ENCODE results near the gene UQCRHL. TPM values are rescaled to one million over a fixed set of nuclear protein-coding genes. Genes with fewer than 3 reads are reported as not detected.

UQCRHL gene
- total RNA-seq, 4 donors from 2014 or later = 0.63 to 1.9 (median 0.95) TPM

DNA sequence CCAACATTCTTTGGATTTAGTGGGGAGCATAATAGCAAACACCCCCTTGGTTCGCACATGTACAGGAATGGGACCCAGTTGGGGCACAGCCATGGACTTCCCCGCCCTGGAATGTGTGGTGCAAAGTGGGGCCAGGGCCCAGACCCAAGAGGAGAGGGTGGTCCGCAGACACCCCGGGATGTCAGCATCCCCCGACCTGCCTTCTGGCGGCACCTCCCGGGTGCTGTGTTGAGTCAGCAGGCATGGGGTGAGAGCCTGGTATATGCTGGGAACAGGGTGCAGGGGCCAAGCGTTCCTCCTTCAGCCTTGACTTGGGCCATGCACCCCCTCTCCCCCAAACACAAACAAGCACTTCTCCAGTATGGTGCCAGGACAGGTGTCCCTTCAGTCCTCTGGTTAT is 21.8 kb downstream of the UQCRHL start:
- ATAC-seq (ENCODE audit: low FRiP score) = no peak
- TF ChIP-seq, protein P1, sequence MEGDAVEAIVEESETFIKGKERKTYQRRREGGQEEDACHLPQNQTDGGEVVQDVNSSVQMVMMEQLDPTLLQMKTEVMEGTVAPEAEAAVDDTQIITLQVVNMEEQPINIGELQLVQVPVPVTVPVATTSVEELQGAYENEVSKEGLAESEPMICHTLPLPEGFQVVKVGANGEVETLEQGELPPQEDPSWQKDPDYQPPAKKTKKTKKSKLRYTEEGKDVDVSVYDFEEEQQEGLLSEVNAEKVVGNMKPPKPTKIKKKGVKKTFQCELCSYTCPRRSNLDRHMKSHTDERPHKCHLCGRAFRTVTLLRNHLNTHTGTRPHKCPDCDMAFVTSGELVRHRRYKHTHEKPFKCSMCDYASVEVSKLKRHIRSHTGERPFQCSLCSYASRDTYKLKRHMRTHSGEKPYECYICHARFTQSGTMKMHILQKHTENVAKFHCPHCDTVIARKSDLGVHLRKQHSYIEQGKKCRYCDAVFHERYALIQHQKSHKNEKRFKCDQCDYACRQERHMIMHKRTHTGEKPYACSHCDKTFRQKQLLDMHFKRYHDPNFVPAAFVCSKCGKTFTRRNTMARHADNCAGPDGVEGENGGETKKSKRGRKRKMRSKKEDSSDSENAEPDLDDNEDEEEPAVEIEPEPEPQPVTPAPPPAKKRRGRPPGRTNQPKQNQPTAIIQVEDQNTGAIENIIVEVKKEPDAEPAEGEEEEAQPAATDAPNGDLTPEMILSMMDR (IDR thresholded peaks at IDR 0.05) = no peak
- no peak for DNase-seq (ENCODE audit: low spot score)

- TF ChIP-seq, protein P1 (IDR thresholded peaks at IDR 0.05) = no peak
- DNase-seq (ENCODE audit: low spot score) (no peak), ATAC-seq (ENCODE audit: low FRiP score) (no peak)
These were observed 29.3 kb downstream of the UQCRHL start for GRCh38 chr1:15777909-15778707.

- TF ChIP-seq, protein P1 (IDR thresholded peaks at IDR 0.05) = no peak
- DNase-seq (ENCODE audit: low spot score) (no peak), ATAC-seq (ENCODE audit: low FRiP score) (peak; percentile 45)
These were observed 31.7 kb downstream of the UQCRHL start for GRCh38 chr1:15775706-15776105.

- ATAC-seq (ENCODE audit: low FRiP score) = no peak
- DNase-seq (ENCODE audit: low spot score) = no peak
- TF ChIP-seq, protein P1 (IDR thresholded peaks at IDR 0.05) = no peak
These were observed 35.5 kb downstream of the UQCRHL start for GRCh38 chr1:15771836-15772515.

DNA sequence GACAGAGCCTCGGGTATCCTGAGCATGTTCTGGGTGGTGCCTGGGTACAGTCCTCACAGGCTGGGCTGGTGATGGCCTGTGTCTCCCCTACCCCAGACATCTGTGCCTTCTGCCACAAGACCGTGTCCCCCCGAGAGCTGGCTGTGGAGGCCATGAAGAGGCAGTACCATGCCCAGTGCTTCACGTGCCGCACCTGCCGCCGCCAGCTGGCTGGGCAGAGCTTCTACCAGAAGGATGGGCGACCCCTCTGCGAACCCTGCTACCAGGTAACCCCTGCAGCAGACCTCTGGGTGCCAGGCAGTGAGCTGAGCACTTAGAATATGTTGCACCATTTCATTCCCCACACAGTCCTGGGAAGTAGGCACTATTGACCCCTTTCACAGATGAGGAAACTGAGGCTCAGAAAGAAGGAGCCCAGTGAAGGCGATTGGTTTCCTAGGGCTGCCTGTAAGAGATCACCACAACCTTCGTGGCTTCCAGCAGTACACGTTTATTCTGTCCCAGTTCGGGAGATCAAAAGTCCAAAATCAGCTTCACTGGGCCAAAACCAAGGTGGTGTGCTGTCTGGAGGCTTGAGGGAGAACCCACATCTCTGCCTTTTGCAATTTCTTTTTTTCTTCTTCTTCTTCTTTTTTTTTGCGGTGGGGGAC is 37.0 kb downstream of the UQCRHL start:
- no peak for ATAC-seq (ENCODE audit: low FRiP score)
- TF ChIP-seq, protein P1 (IDR thresholded peaks at IDR 0.05) = no peak

GRCh38 chr1:15768388-15768787 is 39.1 kb downstream of the UQCRHL start:
- DNase-seq (ENCODE audit: low spot score) = no peak
- ATAC-seq (ENCODE audit: low FRiP score) = no peak
- TF ChIP-seq, protein P1 (IDR thresholded peaks at IDR 0.05) = no peak

More for the DNA sequence above, 37.0 kb downstream of the UQCRHL start:
- no peak for DNase-seq (ENCODE audit: low spot score)
